ENCODE measurements around the gene GPR15. TPM values are rescaled to one million over a fixed set of nuclear protein-coding genes. Genes with fewer than 3 reads are reported as not detected.
A peak's percentile ranks its signal among the peaks of the same experiment; 100 is the strongest.

Gene GPR15
- under 0.01 TPM in 1 of 2 replicates, not detected in the other for total RNA-seq
- polyA plus RNA-seq: not detected in 2 replicates
- not detected in 2 replicates for polyA plus RNA-seq (2012)
- polyA minus RNA-seq (ENCODE audit: low replicate concordance): not detected in 2 replicates

DNA sequence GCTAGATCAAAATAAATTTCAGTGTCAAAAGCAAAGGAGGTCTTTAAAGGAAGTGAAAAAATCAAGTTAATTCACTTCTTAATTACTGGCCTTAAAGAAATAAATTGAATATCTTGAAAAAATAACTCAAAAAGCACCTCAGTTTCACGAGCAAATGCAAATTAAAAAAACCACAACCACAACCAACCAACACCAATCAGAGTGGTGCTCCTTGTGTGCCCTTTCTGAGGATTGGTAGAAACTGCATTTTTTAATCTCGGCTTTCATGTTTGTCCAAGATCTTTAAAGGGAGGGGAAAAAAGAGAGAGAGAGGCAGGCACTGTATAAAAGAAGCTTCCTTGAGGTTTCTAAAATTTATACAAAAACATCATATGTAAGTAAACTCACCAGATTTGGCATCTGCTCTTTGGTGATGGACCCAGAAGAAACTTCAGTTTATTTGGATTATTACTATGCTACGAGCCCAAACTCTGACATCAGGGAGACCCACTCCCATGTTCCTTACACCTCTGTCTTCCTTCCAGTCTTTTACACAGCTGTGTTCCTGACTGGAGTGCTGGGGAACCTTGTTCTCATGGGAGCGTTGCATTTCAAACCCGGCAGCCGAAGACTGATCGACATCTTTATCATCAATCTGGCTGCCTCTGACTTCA lies at the start of gene GPR15:
Gene GPR15 (plus strand): TSS at position 357 of the 653 bp plus-strand sequence. CDS start 56 bp downstream, at position 413.
- no peaks in the 10 kb centered on the region for H3K4me1 ChIP-seq (ENCODE audit: control insufficient read depth, extremely low read depth, insufficient read depth, low read length)
- no peak within 1 kb of the TSS for H3K9ac ChIP-seq (ENCODE audit: insufficient read depth, low read length)
- no peaks in the 10 kb centered on the region for H3K36me3 ChIP-seq (ENCODE audit: control insufficient read depth, insufficient read depth, low read length)
- H3K9me3 ChIP-seq (ENCODE audit: control insufficient read depth, insufficient read depth, low read depth, low read length): no peaks in the 10 kb centered on the region
- no peak within 1 kb of the TSS for H3K4me2 ChIP-seq (ENCODE audit: extremely low read depth, insufficient read depth, low read length)
- no peak for TF ChIP-seq EZH2 (IDR thresholded peaks at IDR 0.05; ENCODE audit: low read length, missing control alignments)
- TF ChIP-seq CTCF (conservative IDR thresholded peaks at IDR 0.05 in 1 of 2, IDR thresholded peaks at IDR 0.05 in 1 of 2; ENCODE audit: low read depth in 1 of 2, low read length in 2 of 2): no peak
- H3K4me3 ChIP-seq (replicated peaks in 1 of 4; ENCODE audit: control extremely low read depth in 1 of 4, insufficient read depth in 1 of 4, low read depth in 3 of 4, low read length in 4 of 4): no peak within 1 kb of the TSS
- H2AFZ ChIP-seq (ENCODE audit: low read length): peak within 1 kb of the TSS; percentile 23
- no peak for DNase-seq (ENCODE audit: low read depth in 2 of 2)
- H4K20me1 ChIP-seq (ENCODE audit: control insufficient read depth, extremely low read depth, insufficient read depth, low read length): no peaks in the 10 kb centered on the region
- H3K27ac ChIP-seq (ENCODE audit: insufficient read depth, low read length): no peak within 1 kb of the TSS
- no peaks in the 10 kb centered on the region for H3K79me2 ChIP-seq (ENCODE audit: control insufficient read depth, insufficient read depth, low read length)
- no peaks in the 10 kb centered on the region for H3K27me3 ChIP-seq (ENCODE audit: control insufficient read depth, insufficient read depth, low read length)

DNA sequence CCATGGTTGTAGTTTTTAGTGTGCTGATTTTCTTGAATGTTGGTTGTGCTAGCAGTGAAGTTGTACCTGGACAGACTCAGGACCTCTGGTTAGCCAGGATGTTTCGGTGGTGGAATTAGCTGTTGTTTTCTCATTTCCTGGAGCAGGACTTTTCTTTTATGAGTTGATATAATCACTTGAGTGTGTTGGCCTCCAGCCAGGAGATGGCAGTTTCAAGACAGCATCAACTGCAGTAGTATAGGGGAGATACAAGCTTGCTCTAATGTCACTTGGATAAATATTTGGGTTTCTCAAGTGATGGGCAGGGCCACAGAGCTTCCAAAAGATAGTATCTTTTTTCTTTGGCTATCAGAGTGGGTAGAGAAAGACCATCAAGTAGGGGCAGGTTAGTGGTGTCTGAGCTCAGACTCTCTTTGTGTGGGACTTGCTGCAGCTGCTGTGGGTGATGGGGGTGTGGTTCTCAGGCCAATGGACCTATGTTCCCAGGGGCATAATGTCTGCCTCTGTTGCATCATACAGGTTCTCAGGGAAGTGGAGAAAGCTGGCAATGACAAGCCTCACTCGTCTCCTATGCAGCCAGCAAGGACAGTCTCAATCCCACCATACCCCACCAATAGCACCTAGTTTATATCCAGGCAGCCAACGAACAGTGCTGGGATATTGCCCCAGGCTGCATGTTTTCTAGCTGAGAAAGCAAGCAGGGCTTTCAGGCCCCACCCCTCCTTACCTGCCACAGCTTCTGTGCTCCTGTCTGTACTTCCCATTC lies 48.9 kb upstream of the GPR15 start:
- Histone ChIP-seq H3K79me2 (ENCODE audit: control insufficient read depth, insufficient read depth, low read length) (no peaks in the 10 kb centered on the region), H3K4me3 (replicated peaks in 1 of 4; ENCODE audit: control extremely low read depth in 1 of 4, insufficient read depth in 1 of 4, low read depth in 3 of 4, low read length in 4 of 4) (no peak overlapping the region), H3K27ac (ENCODE audit: insufficient read depth, low read length) (no peak overlapping the region), H3K4me1 (ENCODE audit: control insufficient read depth, extremely low read depth, insufficient read depth, low read length) (no peaks in the 10 kb centered on the region), H3K9ac (ENCODE audit: insufficient read depth, low read length) (no peak overlapping the region), H3K36me3 (ENCODE audit: control insufficient read depth, insufficient read depth, low read length) (no peaks in the 10 kb centered on the region), H2AFZ (ENCODE audit: low read length) (no peak overlapping the region), H3K27me3 (ENCODE audit: control insufficient read depth, insufficient read depth, low read length) (no peaks in the 10 kb centered on the region), H3K4me2 (ENCODE audit: extremely low read depth, insufficient read depth, low read length) (no peak overlapping the region), H3K9me3 (ENCODE audit: control insufficient read depth, insufficient read depth, low read depth, low read length) (no peaks in the 10 kb centered on the region), H4K20me1 (ENCODE audit: control insufficient read depth, extremely low read depth, insufficient read depth, low read length) (no peaks in the 10 kb centered on the region)
- no peak for TF ChIP-seq CTCF (conservative IDR thresholded peaks at IDR 0.05 in 1 of 2, IDR thresholded peaks at IDR 0.05 in 1 of 2; ENCODE audit: low read depth in 1 of 2, low read length in 2 of 2)
- no peak for TF ChIP-seq EZH2 (IDR thresholded peaks at IDR 0.05; ENCODE audit: low read length, missing control alignments)
- DNase-seq (ENCODE audit: low read depth in 2 of 2): peak in 1 of 2 donors; percentile 0

- Histone ChIP-seq H3K36me3 (ENCODE audit: control insufficient read depth, insufficient read depth, low read length) (no peaks in the 10 kb centered on the region), H3K4me2 (ENCODE audit: extremely low read depth, insufficient read depth, low read length) (no peak overlapping the region), H3K9me3 (ENCODE audit: control insufficient read depth, insufficient read depth, low read depth, low read length) (no peaks in the 10 kb centered on the region), H4K20me1 (ENCODE audit: control insufficient read depth, extremely low read depth, insufficient read depth, low read length) (no peaks in the 10 kb centered on the region), H3K4me1 (ENCODE audit: control insufficient read depth, extremely low read depth, insufficient read depth, low read length) (no peaks in the 10 kb centered on the region), H3K4me3 (replicated peaks in 1 of 4; ENCODE audit: control extremely low read depth in 1 of 4, insufficient read depth in 1 of 4, low read depth in 3 of 4, low read length in 4 of 4) (no peak overlapping the region), H3K27me3 (ENCODE audit: control insufficient read depth, insufficient read depth, low read length) (no peaks in the 10 kb centered on the region), H3K27ac (ENCODE audit: insufficient read depth, low read length) (no peak overlapping the region), H2AFZ (ENCODE audit: low read length) (no peak overlapping the region), H3K79me2 (ENCODE audit: control insufficient read depth, insufficient read depth, low read length) (no peaks in the 10 kb centered on the region), H3K9ac (ENCODE audit: insufficient read depth, low read length) (no peak overlapping the region)
- no peak for DNase-seq (ENCODE audit: low read depth in 2 of 2)
- no peak for TF ChIP-seq EZH2 (IDR thresholded peaks at IDR 0.05; ENCODE audit: low read length, missing control alignments)
- TF ChIP-seq CTCF (conservative IDR thresholded peaks at IDR 0.05 in 1 of 2, IDR thresholded peaks at IDR 0.05 in 1 of 2; ENCODE audit: low read depth in 1 of 2, low read length in 2 of 2): no peak
These were observed 48.2 kb upstream of the GPR15 start for GRCh38 chr3:98483626-98484025.

Data from fibroblast of lung (primary cell).